Right forelimb (tissue), 1 donor: ENCODE results near the gene AKR1C1.
"Not testable (repeated sequence)": the region's sequence is repeated elsewhere in the genome, so short reads cannot be mapped to it uniquely, and the experiment has no call there.

Experiments used
- DNase-seq: peaks from one replicate; pipeline ENCODE4 v3.0.0-alpha.2; 2018

AKR1C1 gene

DNA sequence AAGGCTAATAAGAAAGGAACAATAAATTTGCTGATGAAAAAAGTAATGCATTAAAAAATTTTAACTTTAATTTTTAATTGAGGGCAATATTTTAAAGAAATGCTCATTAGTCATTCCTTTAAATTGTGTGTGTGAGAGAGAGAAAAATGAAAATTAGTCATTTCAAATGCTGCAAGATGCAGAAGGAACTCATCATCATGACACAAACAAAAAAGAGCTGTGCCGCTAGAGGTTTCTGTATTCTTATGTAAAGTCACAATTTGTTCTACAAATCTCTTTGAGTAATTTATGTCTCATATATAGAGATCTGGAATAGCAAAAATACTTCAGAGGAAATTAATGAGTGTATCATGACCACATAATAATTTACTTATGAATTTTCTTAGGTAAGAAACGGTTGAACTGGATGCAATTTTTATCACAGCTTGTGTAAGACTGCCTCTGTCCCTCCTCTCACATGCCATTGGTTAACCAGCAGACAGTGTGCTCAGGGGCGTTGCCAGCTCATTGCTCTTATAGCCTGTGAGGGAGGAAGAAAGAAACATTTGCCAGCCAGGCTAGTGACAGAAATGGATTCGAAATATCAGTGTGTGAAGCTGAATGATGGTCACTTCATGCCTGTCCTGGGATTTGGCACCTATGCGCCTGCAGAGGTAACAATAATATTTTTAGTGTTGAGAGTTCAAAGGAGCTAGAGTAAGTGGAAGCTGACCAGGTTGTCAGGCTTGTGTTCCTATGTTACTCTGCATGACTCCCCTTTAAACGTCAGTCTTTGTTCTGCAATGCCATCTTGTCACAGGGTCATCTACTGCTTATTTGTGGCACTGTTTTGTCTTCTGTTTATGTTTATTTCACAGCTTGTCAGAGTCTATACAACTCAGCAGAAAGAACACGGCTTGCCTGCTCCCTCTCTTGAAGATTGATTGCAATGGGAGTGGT is at the start of gene AKR1C1:
Gene AKR1C1 (plus strand): TSS at position 540 of the 939 bp plus-strand sequence. CDS start 30 bp downstream, at position 570.
- DNase-seq, result not testable (repeated sequence)

- DNase-seq, result no peak
These were observed 48.9 kb upstream of the AKR1C1 start for GRCh38 chr10:4914213-4914850.

- no peak for DNase-seq
These were observed 47.0 kb upstream of the AKR1C1 start for GRCh38 chr10:4916086-4916716.

DNA sequence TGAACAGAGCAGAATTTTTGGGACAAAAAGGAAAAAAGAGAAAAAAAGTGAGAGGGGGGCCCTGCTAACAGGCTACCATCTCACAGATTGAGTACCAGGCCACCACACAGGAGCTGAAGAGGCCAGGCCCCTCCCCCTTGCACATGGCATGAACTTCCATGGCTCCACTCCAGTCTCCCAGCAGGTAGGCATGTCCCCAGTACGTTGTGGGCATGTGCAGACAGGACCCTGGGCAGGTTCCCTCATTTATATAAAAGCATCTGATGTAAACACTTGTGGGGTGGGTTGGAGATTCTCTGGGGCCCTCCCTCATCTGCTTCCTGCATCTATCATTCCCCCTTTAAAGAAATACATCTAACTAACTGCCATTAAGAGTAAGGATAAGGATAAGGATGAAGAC is 45.0 kb upstream of the AKR1C1 start:
- no peak for DNase-seq

DNA sequence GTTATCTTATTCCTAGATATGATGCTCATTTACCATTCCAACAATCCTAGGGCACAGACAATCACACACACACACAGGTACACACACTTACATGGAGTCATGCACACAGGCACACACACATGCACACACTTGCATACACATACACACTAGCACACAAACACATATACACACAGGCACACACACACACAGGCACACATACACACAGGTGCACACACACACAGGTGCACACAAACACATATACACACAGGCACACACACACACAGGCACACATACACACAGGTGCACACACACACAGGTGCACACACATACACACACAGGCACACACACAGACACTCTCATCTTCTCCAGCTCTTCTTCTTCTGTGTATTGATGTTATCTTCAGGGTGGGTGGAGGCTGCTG is 38.7 kb upstream of the AKR1C1 start:
- not testable (repeated sequence) for DNase-seq

DNA sequence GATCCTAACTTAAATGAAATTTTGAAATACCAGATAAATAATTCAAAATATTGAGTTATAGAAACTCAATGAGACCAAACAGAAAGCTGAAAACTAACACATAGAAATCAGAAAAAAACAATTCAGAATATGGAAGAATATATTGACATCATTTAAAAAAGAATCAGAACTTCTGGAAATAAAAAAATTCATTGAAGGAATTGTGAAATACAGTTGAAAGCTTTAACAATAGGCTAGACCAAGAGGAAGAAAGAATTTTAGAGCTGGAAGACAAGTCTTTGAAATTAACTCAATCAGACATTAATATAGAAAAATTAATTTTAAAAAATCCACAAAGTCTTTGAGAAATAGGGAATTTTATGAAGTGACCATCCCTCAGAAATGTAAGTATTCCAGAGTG is 36.8 kb upstream of the AKR1C1 start:
- DNase-seq, result no peak

DNA sequence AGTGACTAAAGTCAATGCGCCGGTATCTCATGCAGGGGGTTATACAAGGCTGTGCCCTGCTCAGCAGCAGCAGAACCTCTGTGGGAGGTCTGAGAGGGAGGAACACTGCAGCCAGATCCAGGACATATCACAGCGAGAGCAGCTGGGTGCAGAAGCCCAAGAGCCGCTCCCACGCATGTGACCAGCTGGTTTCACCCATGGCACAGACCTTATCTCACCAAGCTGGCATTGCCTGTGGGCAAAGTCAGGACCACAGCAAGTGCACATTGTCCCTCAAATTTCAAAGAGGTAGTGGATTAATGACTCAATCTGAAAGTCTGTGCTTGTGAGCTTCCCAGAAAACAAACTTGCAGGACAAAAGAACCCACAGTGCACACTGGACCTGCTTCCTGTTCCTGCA is 31.6 kb upstream of the AKR1C1 start:
- no peak for DNase-seq

GRCh38 chr10:4934391-4934987 is 28.7 kb upstream of the AKR1C1 start:
- no peak for DNase-seq

DNA sequence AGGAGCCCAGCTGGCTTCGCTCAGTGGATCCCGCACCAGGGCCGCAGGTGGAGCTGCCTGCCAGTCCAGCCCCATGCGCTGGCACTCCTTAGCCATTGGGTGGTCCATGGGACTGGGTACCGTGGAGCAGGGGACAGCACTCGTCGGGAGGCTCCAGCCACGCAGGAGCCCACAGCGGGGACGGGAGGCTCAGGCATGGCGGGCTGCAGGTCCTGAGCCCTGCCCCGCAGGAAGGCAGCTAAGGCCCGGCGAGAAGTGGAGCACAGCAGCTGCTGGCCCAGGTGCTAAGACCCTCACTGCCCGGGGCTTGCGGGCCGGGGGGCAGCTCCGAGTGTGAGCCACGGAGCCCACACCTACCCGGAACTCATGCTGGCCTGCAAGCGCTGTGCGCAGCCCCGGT is 25.9 kb upstream of the AKR1C1 start:
- no peak for DNase-seq

DNA sequence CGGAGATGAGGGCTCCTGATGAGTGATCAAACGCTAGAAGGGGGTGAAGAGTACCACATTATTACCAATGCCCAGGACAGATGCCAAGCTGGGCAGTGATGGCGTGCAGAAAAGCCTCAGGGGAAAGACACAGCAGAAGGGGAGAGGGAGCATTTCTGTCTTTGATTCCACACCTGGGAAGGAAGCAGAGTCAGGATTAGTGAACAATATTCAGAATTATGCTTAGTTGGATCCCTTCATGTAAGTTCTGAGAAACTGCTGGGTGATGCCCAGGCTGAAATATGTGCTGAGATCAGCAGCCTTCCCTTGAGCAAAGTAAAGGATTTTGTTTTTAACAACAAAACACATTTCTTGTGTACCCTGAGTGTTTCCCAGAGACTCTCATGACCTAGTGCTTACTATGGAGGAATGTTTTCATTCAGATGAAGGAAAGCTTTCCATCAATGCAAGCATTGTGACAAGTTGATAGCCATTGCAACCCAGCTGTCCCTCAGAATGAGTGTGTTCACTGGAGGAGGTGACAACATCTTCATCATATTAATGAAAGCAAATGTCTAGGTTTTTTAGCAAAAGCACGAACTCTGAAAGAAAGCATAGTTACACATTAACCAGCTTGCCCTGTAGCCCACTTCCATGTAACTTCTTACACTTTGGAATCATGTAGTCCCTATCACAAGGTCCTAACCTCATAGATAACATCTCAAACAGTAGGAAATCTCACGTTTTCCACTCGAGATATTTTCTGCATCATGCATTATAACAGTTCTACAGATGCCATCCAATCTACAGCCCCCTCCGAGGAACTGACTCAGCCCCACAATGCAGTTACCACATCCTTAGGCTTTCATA is 23.8 kb upstream of the AKR1C1 start:
- no peak for DNase-seq

- DNase-seq, result not testable (repeated sequence)
These were observed 23.2 kb upstream of the AKR1C1 start for GRCh38 chr10:4940073-4940428.

DNA sequence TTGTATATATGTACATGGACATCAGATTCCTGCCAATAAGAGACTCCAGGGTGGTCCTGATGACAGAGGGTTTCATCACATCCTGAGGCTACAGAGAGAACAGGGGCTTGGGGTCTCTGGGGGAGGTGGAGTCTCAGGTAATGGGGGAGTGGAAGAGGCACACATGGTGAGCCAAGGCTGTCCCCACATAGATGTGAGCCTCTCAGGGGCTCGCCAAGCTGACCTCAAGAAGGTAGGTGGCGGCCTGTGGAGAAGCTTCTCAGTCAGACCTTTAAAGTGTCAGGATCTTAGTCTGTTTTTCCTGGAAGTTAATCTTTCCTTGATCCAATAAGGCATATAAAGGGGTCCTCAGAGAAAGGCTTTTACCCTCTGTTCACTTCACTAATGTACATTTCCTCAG is 22.3 kb upstream of the AKR1C1 start:
- not testable (repeated sequence) for DNase-seq

DNA sequence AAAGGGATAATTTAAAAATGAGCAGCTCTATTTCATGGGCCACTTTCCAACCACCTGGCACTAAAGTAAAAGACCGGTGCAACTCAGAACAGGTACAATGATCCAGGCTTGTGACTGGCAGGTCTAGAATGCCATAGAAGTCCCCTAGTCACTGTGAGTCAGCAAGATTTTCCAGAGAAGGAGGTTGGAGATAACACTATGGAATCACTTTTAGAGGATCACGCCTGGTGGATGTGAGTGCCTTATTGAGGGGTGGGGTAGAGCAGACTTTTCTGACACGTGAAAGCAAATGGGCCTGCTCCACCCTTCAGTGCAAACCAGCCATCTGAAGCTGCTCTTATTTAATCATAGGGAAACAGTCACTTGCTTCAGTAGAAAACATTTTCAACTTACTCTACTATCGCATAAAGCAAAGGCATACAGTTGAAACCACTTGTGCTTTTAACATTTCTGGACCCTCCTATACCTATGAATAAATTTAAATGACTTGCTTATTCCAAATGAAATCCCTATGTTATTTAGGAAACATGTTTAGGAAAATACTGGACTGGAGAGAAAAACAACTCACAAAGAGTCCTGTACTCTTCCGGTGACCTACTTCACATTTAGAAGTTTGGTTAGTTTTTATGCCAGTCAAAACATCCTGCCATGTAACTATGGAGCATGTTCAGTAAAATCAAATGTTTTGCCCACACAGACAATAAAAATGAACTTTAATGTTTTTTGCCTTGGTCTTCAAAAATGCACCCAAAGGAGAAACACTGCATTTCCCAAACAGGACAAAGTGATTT is 21.5 kb upstream of the AKR1C1 start:
- DNase-seq, result no peak

DNA sequence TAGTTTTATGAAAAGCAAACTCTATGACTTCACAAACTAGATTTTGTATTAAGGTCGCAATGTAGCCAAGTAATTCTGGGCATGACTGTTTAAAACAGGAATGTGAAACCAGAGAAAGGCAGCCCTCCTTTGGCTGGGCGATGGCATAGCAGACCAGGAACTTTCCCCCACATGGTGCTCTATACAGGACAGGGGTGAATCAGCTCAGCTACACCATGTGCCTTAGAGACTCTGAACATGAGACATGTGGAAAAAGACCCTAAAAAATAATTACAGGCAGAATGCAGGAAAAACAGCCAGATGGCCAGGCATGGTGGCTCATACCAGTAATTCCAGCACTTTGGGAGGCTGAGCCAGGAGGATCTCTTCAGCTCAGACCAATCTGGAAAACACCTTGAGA is 20.3 kb upstream of the AKR1C1 start:
- DNase-seq, result not testable (repeated sequence)

DNA sequence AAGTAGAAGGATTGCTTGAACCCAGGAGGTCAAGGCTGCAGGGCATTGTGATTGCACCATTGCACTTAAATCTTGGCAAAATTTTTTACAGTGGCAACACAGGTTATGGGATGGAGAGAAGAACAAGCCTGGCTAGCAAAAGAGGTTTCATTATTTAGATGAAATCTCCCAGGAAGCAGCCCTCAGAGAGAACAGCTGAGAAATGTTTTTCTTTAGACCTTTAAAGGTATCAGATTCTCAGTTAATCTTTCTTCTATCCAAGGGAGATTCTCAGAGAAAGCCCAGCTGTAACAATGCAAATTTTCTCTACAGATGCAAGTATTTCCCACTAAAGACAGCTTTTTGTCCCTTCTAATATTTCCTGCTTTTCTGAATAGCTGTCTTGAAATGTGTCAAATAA is 19.8 kb upstream of the AKR1C1 start:
- not testable (repeated sequence) for DNase-seq

GRCh38 chr10:4943821-4944220 is 19.4 kb upstream of the AKR1C1 start:
- DNase-seq, result no peak

GRCh38 chr10:4944841-4945240 is 18.4 kb upstream of the AKR1C1 start:
- no peak for DNase-seq

DNA sequence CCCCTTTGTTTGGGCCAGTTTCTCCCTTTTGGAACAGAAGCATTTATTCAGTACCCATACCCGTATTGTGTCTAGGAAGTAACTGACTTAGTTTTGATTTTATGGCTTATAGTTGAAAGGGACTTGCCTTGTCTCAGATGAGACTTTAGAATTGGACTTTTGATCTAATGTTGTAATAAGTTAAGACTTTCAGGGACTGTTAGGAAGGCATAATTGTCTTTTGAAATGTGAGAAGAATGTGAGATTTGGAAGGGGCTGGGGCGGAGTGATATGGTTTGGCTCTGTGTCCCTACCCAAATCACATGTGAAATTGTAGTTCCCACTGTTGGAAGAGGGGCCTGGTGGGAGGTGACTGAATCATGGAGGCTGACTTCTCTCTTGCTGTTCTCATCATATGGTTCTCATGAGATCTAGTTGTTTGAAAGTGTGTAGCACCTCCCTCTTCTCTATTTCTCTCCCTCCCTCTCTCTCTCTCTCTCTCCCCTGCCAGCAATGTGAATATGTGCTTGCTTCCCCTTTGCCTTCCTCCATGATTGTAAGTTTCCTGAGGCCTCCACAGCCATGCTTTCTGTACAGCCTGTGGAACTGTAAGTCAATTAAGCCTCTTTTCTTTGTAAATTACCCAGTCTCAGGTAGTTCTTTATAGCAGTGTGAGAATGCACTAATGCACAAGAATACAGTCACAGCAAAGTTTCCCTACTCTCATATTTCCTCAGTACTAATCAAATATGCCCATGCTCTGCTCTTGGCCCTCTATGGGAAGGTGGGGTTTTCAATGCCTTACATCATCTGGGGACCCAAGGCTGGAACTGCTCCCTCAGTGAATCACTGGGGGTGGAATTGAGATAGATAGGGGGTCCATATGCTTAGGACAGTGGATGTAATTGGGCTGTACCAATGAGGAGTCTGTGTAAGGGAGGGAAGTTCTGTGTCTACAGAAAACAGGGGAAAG is 17.2 kb upstream of the AKR1C1 start:
- DNase-seq, result no peak

DNA sequence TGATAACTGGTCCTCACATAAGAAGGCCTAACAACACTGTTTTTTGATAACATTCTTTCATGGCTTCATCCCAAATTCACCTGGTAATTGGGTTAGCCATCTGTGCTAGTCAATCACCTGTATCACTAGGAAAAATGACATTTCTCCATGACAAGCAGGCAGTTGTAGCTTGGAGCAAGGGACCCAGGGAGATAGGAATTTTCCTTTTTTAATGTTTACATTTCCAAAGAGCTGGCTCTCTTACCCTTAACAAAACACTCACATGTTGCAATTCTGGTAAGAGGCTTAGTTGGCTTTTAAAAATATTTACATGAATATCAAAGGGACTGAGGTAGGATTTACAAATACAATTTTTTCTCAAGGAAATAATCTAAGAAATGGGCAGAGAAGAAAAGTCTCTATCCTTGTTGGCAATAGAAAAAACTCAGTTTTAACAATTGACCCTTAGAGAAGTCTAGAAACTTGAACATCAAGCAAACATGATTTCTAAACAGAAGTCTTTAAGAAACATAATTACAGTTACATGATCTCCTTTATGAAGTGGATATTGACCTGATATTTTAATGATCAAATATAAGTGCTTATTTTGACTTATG is 16.1 kb upstream of the AKR1C1 start:
- DNase-seq, result no peak
